Testis (tissue), 3 donors: ENCODE data around the gene TRIM58. TPM values are rescaled to one million over a fixed set of nuclear protein-coding genes. Genes with fewer than 3 reads are reported as not detected.

Experiments used
- polyA plus RNA-seq: library from polyadenylated mRNA; stranded (reverse); fragments of 350-450 nt; fragmentation: Illumina TruSeq; extraction: RNeasy Lipid Tissue Mini Kit (QIAGEN cat#74804); gene quantifications from one replicate; pipeline ENCODE4 v1.2.3, GENCODE V29; 2014; ENCODE audit warnings: low read depth, low replicate concordance; ENCODE audit not compliant: insufficient read depth
- total RNA-seq, 2 donors: library from RNA; depleted of rRNA; stranded (reverse); fragments of >200 nt; gene quantifications; one replicate each; pipeline ENCODE4 v1.2.3, GENCODE V29; 2016

TRIM58 gene
- total and polyA plus RNA-seq, 3 donors from 2014 or later: 2.9 to 7.5 (median 5.7) TPM

Other genes starting within 250 kb of the TRIM58 start
- gene OR13G1, start 177.4 kb upstream of the TRIM58 start, total RNA-seq: under 1 TPM in 1 of 2 donors, not detected in 1; 0.19 TPM
- gene OR13G1, start 177.4 kb upstream of the TRIM58 start, polyA plus RNA-seq: not detected
- gene OR6F1, start 140.5 kb upstream of the TRIM58 start, total RNA-seq: under 1 TPM; 0.62 to 0.94 TPM
- gene OR6F1, start 140.5 kb upstream of the TRIM58 start, polyA plus RNA-seq: 1.4 TPM
- gene OR14K1, start 118.6 kb upstream of the TRIM58 start, total RNA-seq: 1 to 10 TPM; 2.8 to 3.0 TPM
- gene OR14K1, start 118.6 kb upstream of the TRIM58 start, polyA plus RNA-seq: not detected
- 1 to 10 TPM in 1 of 2 donors, under 1 TPM in 1; 0.94 to 1.6 TPM for gene OR14A2, start 109.0 kb upstream of the TRIM58 start, total RNA-seq
- gene OR14A2, start 109.0 kb upstream of the TRIM58 start, polyA plus RNA-seq: 4.2 TPM
- gene OR1C1, start 96.6 kb upstream of the TRIM58 start, total RNA-seq: not detected
- not detected for gene OR1C1, start 96.6 kb upstream of the TRIM58 start, polyA plus RNA-seq
- under 1 TPM in 1 of 2 donors, not detected in 1; 0.62 TPM for gene OR14A16, start 33.1 kb upstream of the TRIM58 start, total RNA-seq
- not detected for gene OR14A16, start 33.1 kb upstream of the TRIM58 start, polyA plus RNA-seq
- gene OR11L1, start 15.3 kb upstream of the TRIM58 start, total RNA-seq: not detected
- gene OR11L1, start 15.3 kb upstream of the TRIM58 start, polyA plus RNA-seq: not detected
- gene OR2W3, start 38.4 kb downstream of the TRIM58 start, total RNA-seq: 1 to 10 TPM; 2.5 to 3.9 TPM
- gene OR2W3, start 38.4 kb downstream of the TRIM58 start, polyA plus RNA-seq: 1.5 TPM
- gene OR2T8, start 63.1 kb downstream of the TRIM58 start, total RNA-seq: under 1 TPM in 1 of 2 donors, not detected in 1; 0.55 TPM
- gene OR2T8, start 63.1 kb downstream of the TRIM58 start, polyA plus RNA-seq: 0.44 TPM
- under 1 TPM in 1 of 2 donors, not detected in 1; 0.31 TPM for gene OR2AJ1, start 67.7 kb downstream of the TRIM58 start, total RNA-seq
- gene OR2AJ1, start 67.7 kb downstream of the TRIM58 start, polyA plus RNA-seq: not detected
- under 1 TPM; 0.43 to 0.87 TPM for gene OR2L8, start 91.7 kb downstream of the TRIM58 start, total RNA-seq
- not detected for gene OR2L8, start 91.7 kb downstream of the TRIM58 start, polyA plus RNA-seq
- 1 to 10 TPM in 1 of 2 donors, under 1 TPM in 1; 0.74 to 2.2 TPM for gene OR2AK2, start 108.0 kb downstream of the TRIM58 start, total RNA-seq
- 0.38 TPM for gene OR2AK2, start 108.0 kb downstream of the TRIM58 start, polyA plus RNA-seq
- under 1 TPM; 0.31 to 0.55 TPM for gene OR2L5, start 156.5 kb downstream of the TRIM58 start, total RNA-seq
- not detected for gene OR2L5, start 156.5 kb downstream of the TRIM58 start, polyA plus RNA-seq
- gene OR2L2, start 172.9 kb downstream of the TRIM58 start, total RNA-seq: 1 to 10 TPM in 1 of 2 donors, under 1 TPM in 1; 0.56 to 1.2 TPM
- 1.7 TPM for gene OR2L2, start 172.9 kb downstream of the TRIM58 start, polyA plus RNA-seq
- gene OR2L3, start 189.6 kb downstream of the TRIM58 start, total RNA-seq: under 1 TPM in 1 of 2 donors, not detected in 1; 0.39 TPM
- gene OR2L3, start 189.6 kb downstream of the TRIM58 start, polyA plus RNA-seq: not detected
- 1 to 10 TPM in 1 of 2 donors, under 1 TPM in 1; 0.12 to 1.0 TPM for gene OR2L13, start 238.0 kb downstream of the TRIM58 start, total RNA-seq
- 0.63 TPM for gene OR2L13, start 238.0 kb downstream of the TRIM58 start, polyA plus RNA-seq